GM18520 (cell line): ENCODE data around the gene CLDN10.

ENCODE experiments used
- ATAC-seq: cut with Tn5 transposase; IDR thresholded peaks from one replicate; pipeline ENCODE4 v1.9.1; 2021; ENCODE audit not compliant: unreplicated experiment

The CLDN10 gene

GRCh38 chr13:95596701-95597100 is 44.2 kb downstream of the CLDN10 start:
- ATAC-seq = no peak

- no peak for ATAC-seq
Observed at GRCh38 chr13:95601216-95601615, 48.7 kb downstream of the CLDN10 start.

- ATAC-seq = no peak
Observed at GRCh38 chr13:95601906-95602305, 49.4 kb downstream of the CLDN10 start.

- no peak for ATAC-seq
Observed at GRCh38 chr13:95603887-95604555, 51.5 kb downstream of the CLDN10 start.

- ATAC-seq = no peak
Observed at GRCh38 chr13:95604556-95604915, 52.0 kb downstream of the CLDN10 start.

GRCh38 chr13:95605448-95606125 is 53.1 kb downstream of the CLDN10 start:
- no peak for ATAC-seq

GRCh38 chr13:95607366-95607765 is 54.8 kb downstream of the CLDN10 start:
- no peak for ATAC-seq

GRCh38 chr13:95608640-95609323 is 56.3 kb downstream of the CLDN10 start:
- ATAC-seq = no peak

- no peak for ATAC-seq
Observed at GRCh38 chr13:95614641-95615245, 62.2 kb downstream of the CLDN10 start.

GRCh38 chr13:95615539-95615938 is 63.0 kb downstream of the CLDN10 start:
- no peak for ATAC-seq

- no peak for ATAC-seq
Observed at GRCh38 chr13:95620030-95620824, 67.7 kb downstream of the CLDN10 start.

- ATAC-seq = no peak
Observed at GRCh38 chr13:95620825-95621498, 68.4 kb downstream of the CLDN10 start.

- ATAC-seq = no peak
Observed at GRCh38 chr13:95623141-95623540, 70.6 kb downstream of the CLDN10 start.

- ATAC-seq = no peak
Observed at GRCh38 chr13:95624020-95624419, 71.5 kb downstream of the CLDN10 start.

GRCh38 chr13:95626768-95627167 is 74.2 kb downstream of the CLDN10 start:
- ATAC-seq = no peak

- ATAC-seq = no peak
Observed at GRCh38 chr13:95627590-95627989, 75.1 kb downstream of the CLDN10 start.

- ATAC-seq = no peak
Observed at GRCh38 chr13:95628488-95628887, 76.0 kb downstream of the CLDN10 start.

GRCh38 chr13:95629071-95629470 is 76.6 kb downstream of the CLDN10 start:
- no peak for ATAC-seq
